Naive B cell (primary cell): Measurements from ENCODE around the gene SLC30A7. TPM values are rescaled to one million over a fixed set of nuclear protein-coding genes. Genes with fewer than 3 reads are reported as not detected.
A peak's percentile ranks its signal among the peaks of the same experiment; 100 is the strongest.

Source experiments
- ATAC-seq, 2 donors: fragments of 150-1000 bp; cut with Tn5 transposase; 2 replicates each; pipeline ENCODE4 v1.10.0; 2021; ENCODE audit warnings: low read depth in 2 of 2, mild to moderate bottlenecking in 2 of 2, moderate library complexity in 2 of 2
- DNase-seq: peaks from one replicate; pipeline ENCODE4 v3.0.0; 2022
- H3K27ac Mint-ChIP-seq, 6 donors: one replicate each; pipeline ENCODE4 v1.8.0; 2020 to 2022; ENCODE audit warnings: mild to moderate bottlenecking in 6 of 6, mixed read lengths in 6 of 6, moderate library complexity in 5 of 6, inconsistent platforms in 2 of 6
- H3K27me3 Mint-ChIP-seq, 3 donors: one replicate each; pipeline ENCODE4 v1.8.0; 2021 to 2022; ENCODE audit warnings: mixed read lengths in 3 of 3, mild to moderate bottlenecking in 1 of 3
- H3K36me3 Mint-ChIP-seq, 2 donors: one replicate each; pipeline ENCODE4 v1.8.0; 2020 to 2022; ENCODE audit warnings: mixed read lengths in 2 of 2, inconsistent platforms in 1 of 2, mild to moderate bottlenecking in 1 of 2
- H3K4me1 Mint-ChIP-seq, 3 donors: one replicate each; pipeline ENCODE4 v1.8.0; 2020 to 2022; ENCODE audit warnings: mixed read lengths in 3 of 3, inconsistent platforms in 1 of 3, mild to moderate bottlenecking in 1 of 3, moderate library complexity in 1 of 3
- H3K4me3 Mint-ChIP-seq, 8 donors: one replicate each; pipeline ENCODE4 v1.8.0; 2020 to 2022; ENCODE audit warnings: mild to moderate bottlenecking in 8 of 8, mixed read lengths in 8 of 8, moderate library complexity in 8 of 8, inconsistent platforms in 2 of 8
- H3K9me3 Mint-ChIP-seq, 7 donors: one replicate each; pipeline ENCODE4 v1.8.0; 2020 to 2022; ENCODE audit warnings: mixed read lengths in 7 of 7, mild to moderate bottlenecking in 5 of 7, inconsistent platforms in 2 of 7, moderate library complexity in 1 of 7
- polyA plus RNA-seq, 6 donors: library from polyadenylated mRNA; unstranded; fragments of 300-500 nt; fragmentation: Illumina TruSeq; gene quantifications; one replicate each; pipeline ENCODE4 v1.2.3, GENCODE V29; 2021; ENCODE audit warnings: low read depth in 6 of 6

Gene SLC30A7
- polyA plus RNA-seq, 6 donors from 2014 or later: 0.68 to 10.2 (median 8.4) TPM

DNA sequence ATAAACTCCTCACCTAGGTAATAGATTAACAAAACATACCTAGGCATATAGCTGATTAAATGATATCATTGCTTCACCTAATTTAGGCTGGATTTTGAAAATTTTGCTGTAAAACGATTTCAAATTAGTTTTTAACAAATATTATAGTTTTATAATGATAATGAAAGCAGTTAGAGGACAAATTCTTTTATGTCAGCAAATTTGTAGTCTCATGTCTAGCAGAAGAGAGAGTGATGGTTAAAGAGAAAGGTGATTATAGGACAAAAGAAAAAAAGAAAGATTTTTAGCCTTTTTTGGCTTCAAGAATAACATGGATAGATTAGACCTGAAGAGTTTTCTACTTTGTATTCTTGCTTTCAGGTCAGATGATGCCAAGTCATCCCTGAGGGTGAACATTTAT, 133.3 kb downstream of the SLC30A7 start:
- Mint-ChIP-seq H3K27ac (peak overlapping the region; percentile 43 to 96 (median 89)), H3K36me3 (peaks cover 16% of the 10 kb centered on the region in 2 donors), H3K4me1 (peaks cover 50 to 79% (median 51%) of the 10 kb centered on the region in 3 donors), H3K27me3 (no peaks in the 10 kb centered on the region), H3K9me3 (peaks cover 0 to 3% (median 0%) of the 10 kb centered on the region in 7 donors), H3K4me3 (peak overlapping the region; percentile 67 to 98 (median 92))
- ATAC-seq (no peak), DNase-seq (no peak)

DNA sequence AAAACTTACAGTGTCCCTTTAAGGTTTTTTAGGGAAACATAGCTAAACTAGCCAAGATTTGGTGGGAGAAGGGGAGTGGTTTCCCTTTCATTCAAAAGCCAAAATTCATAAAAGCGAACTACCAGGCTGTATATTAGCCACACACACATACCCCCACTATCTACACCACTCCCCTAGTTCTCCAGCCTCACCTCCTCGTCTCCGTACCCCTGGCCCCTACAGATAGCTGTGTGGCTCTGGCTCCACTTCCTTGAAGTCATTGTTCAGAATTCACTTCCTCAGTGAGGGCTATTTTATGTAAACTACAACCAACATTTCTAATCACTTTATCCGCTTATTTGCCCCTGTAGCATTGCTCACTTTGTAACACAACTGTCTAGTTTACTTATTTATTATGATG, 135.0 kb downstream of the SLC30A7 start:
- peaks cover 57 to 79% (median 59%) of the 10 kb centered on the region in 3 donors for H3K4me1 Mint-ChIP-seq
- peaks cover 0 to 3% (median 0%) of the 10 kb centered on the region in 7 donors for H3K9me3 Mint-ChIP-seq
- H3K27me3 Mint-ChIP-seq: no peaks in the 10 kb centered on the region
- no peak for ATAC-seq
- no peak for DNase-seq
- peak overlapping the region in 5 of 6 donors; percentile 57 to 91 (median 86) for H3K27ac Mint-ChIP-seq
- H3K36me3 Mint-ChIP-seq: peaks cover 16 to 18% of the 10 kb centered on the region in 2 donors
- peak overlapping the region; percentile 8 to 86 (median 52) for H3K4me3 Mint-ChIP-seq

Other genes starting within 250 kb of the SLC30A7 start
- not detected for gene VCAM1, start 176.3 kb upstream of the SLC30A7 start, polyA plus RNA-seq
- 1 to 10 TPM; 2.0 to 5.8 (median 2.4) TPM for gene EXTL2, start 1.2 kb upstream of the SLC30A7 start, polyA plus RNA-seq
- gene DPH5, start 129.7 kb downstream of the SLC30A7 start, polyA plus RNA-seq: 10 to 100 TPM; 23.2 to 52.1 (median 43.8) TPM